ENCODE measurements around the gene RNF180.

The RNF180 gene, protein sequence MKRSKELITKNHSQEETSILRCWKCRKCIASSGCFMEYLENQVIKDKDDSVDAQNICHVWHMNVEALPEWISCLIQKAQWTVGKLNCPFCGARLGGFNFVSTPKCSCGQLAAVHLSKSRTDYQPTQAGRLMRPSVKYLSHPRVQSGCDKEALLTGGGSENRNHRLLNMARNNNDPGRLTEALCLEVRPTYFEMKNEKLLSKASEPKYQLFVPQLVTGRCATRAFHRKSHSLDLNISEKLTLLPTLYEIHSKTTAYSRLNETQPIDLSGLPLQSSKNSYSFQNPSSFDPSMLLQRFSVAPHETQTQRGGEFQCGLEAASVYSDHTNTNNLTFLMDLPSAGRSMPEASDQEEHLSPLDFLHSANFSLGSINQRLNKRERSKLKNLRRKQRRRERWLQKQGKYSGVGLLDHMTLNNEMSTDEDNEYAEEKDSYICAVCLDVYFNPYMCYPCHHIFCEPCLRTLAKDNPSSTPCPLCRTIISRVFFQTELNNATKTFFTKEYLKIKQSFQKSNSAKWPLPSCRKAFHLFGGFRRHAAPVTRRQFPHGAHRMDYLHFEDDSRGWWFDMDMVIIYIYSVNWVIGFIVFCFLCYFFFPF

GRCh38 chr5:64165500-64166200 is at the start of gene RNF180:
TSS of gene RNF180 (plus strand) at chr5:64165843. CDS start at chr5:64200808, 34,965 bp downstream.
- DNase-seq (no peak), ATAC-seq (ENCODE audit: insufficient read depth, low read depth) (no peak)
- Histone ChIP-seq H3K4me1 (ENCODE audit: insufficient read depth, low read length) (no peaks in the 10 kb centered on the region), H3K4me3 (ENCODE audit: low read depth in 1 of 2, low read length in 2 of 2) (no peak within 1 kb of the TSS), H2AFZ (ENCODE audit: low read depth, low read length) (no peak within 1 kb of the TSS), H4K20me1 (ENCODE audit: insufficient read depth, low read length) (no peaks in the 10 kb centered on the region), H3K36me3 (ENCODE audit: insufficient read depth, low read length) (no peaks in the 10 kb centered on the region), H3K9ac (ENCODE audit: low read depth, low read length) (no peak within 1 kb of the TSS), H3K9me3 (ENCODE audit: insufficient read depth, low read length, severe bottlenecking) (no peaks in the 10 kb centered on the region), H3K27ac (ENCODE audit: low read length) (no peak within 1 kb of the TSS), H3K27me3 (ENCODE audit: insufficient read depth, low read length, poor library complexity) (no peaks in the 10 kb centered on the region), H3K4me2 (ENCODE audit: insufficient read depth, low read length) (no peak within 1 kb of the TSS), H3K79me2 (ENCODE audit: insufficient read depth, low read length) (no peaks in the 10 kb centered on the region)
- TF ChIP-seq EZH2 (IDR thresholded peaks at IDR 0.05; ENCODE audit: borderline replicate concordance, low read depth, low read length, severe bottlenecking) = no peak
- TF ChIP-seq CTCF (IDR thresholded peaks at IDR 0.05; ENCODE audit: borderline replicate concordance, extremely low read depth, low read length, poor library complexity, severe bottlenecking) = no peak

DNA sequence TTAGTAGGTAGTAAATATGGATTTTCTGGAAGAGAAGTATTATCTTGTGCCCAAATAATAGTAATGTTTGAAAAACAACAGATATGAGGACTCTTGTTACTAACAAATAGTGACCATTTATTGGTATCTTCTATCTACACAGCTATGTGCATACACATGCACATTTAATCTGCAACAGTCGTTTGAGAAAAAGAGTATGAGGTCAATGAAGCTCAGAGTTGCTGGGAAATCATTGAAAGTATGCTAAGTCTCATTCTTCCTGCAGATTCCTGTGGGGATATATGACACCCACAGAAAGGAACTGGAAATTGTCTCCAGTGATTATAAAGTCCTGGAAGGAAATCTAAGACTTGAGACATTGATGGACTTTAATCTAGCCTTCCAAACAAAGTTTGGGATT is 40.1 kb upstream of the RNF180 start:
- H3K4me2 ChIP-seq (ENCODE audit: insufficient read depth, low read length) = no peak overlapping the region
- H2AFZ ChIP-seq (ENCODE audit: low read depth, low read length) = no peak overlapping the region
- no peaks in the 10 kb centered on the region for H3K4me1 ChIP-seq (ENCODE audit: insufficient read depth, low read length)
- DNase-seq (no peak), ATAC-seq (ENCODE audit: insufficient read depth, low read depth) (no peak)
- no peaks in the 10 kb centered on the region for H3K79me2 ChIP-seq (ENCODE audit: insufficient read depth, low read length)
- no peak for TF ChIP-seq EZH2 (IDR thresholded peaks at IDR 0.05; ENCODE audit: borderline replicate concordance, low read depth, low read length, severe bottlenecking)
- no peak for TF ChIP-seq CTCF (IDR thresholded peaks at IDR 0.05; ENCODE audit: borderline replicate concordance, extremely low read depth, low read length, poor library complexity, severe bottlenecking)
- H3K9ac ChIP-seq (ENCODE audit: low read depth, low read length) = no peak overlapping the region
- no peak overlapping the region for H3K4me3 ChIP-seq (ENCODE audit: low read depth in 1 of 2, low read length in 2 of 2)
- no peaks in the 10 kb centered on the region for H3K9me3 ChIP-seq (ENCODE audit: insufficient read depth, low read length, severe bottlenecking)
- no peaks in the 10 kb centered on the region for H3K36me3 ChIP-seq (ENCODE audit: insufficient read depth, low read length)
- no peaks in the 10 kb centered on the region for H3K27me3 ChIP-seq (ENCODE audit: insufficient read depth, low read length, poor library complexity)
- no peaks in the 10 kb centered on the region for H4K20me1 ChIP-seq (ENCODE audit: insufficient read depth, low read length)
- H3K27ac ChIP-seq (ENCODE audit: low read length) = no peak overlapping the region

- H3K9me3 ChIP-seq (ENCODE audit: insufficient read depth, low read length, severe bottlenecking) = no peaks in the 10 kb centered on the region
- H3K4me2 ChIP-seq (ENCODE audit: insufficient read depth, low read length) = no peak overlapping the region
- H3K9ac ChIP-seq (ENCODE audit: low read depth, low read length) = no peak overlapping the region
- no peak overlapping the region for H3K4me3 ChIP-seq (ENCODE audit: low read depth in 1 of 2, low read length in 2 of 2)
- H4K20me1 ChIP-seq (ENCODE audit: insufficient read depth, low read length) = no peaks in the 10 kb centered on the region
- H3K27me3 ChIP-seq (ENCODE audit: insufficient read depth, low read length, poor library complexity) = no peaks in the 10 kb centered on the region
- no peaks in the 10 kb centered on the region for H3K79me2 ChIP-seq (ENCODE audit: insufficient read depth, low read length)
- no peak for TF ChIP-seq CTCF (IDR thresholded peaks at IDR 0.05; ENCODE audit: borderline replicate concordance, extremely low read depth, low read length, poor library complexity, severe bottlenecking)
- TF ChIP-seq EZH2 (IDR thresholded peaks at IDR 0.05; ENCODE audit: borderline replicate concordance, low read depth, low read length, severe bottlenecking) = no peak
- no peak for DNase-seq
- no peaks in the 10 kb centered on the region for H3K36me3 ChIP-seq (ENCODE audit: insufficient read depth, low read length)
- H2AFZ ChIP-seq (ENCODE audit: low read depth, low read length) = no peak overlapping the region
- H3K27ac ChIP-seq (ENCODE audit: low read length) = no peak overlapping the region
- no peaks in the 10 kb centered on the region for H3K4me1 ChIP-seq (ENCODE audit: insufficient read depth, low read length)
- ATAC-seq (ENCODE audit: insufficient read depth, low read depth) = no peak
These were observed 39.4 kb upstream of the RNF180 start for GRCh38 chr5:64126202-64126741.
